GM12878 (cell line): ENCODE measurements around the gene HDAC8. TPM values are rescaled to one million over a fixed set of nuclear protein-coding genes. Genes with fewer than 3 reads are reported as not detected.
A peak's percentile ranks its signal among the peaks of the same experiment; 100 is the strongest.

Experiments used
- ATAC-seq: fragments of 200-7000 bp; cut with Tn5 transposase; 3 replicates; pipeline ENCODE4 v1.9.1; 2020; ENCODE audit warnings: mild to moderate bottlenecking, moderate library complexity
- BruUV-seq: library from RNA; stranded (reverse); fragments of 400-500 nt; replicated peaks from 2 replicates; lab custom pipeline; 2021; lab: Mats Ljungman, UMichigan
- CTCF ChIA-PET: fragments of 300-600 bp; sonication (Branson Sonifier 250); formaldehyde crosslinking; extraction: SDS; loops from one replicate; lab custom pipeline; 2021; ENCODE audit warnings: inconsistent platforms; lab: Yijun Ruan, JAX
- POLR2A ChIA-PET: fragments of 350-600 bp; formaldehyde crosslinking; extraction: SDS; loops from one replicate; lab custom pipeline; 2021; ENCODE audit warnings: inconsistent platforms; lab: Charles Lee
- RAD21 ChIA-PET: fragments of 300-600 bp; sonication (Branson Sonifier 250); formaldehyde crosslinking; loops from one replicate; lab custom pipeline; 2023; ENCODE audit warnings: antibody characterized with exemption; ENCODE audit not compliant: unreplicated experiment; lab: Charles Lee
- SMC1A ChIA-PET: fragments of 300-600 bp; sonication (Branson Sonifier 250); formaldehyde crosslinking; loops from one replicate; lab custom pipeline; 2023; ENCODE audit not compliant: unreplicated experiment, uncharacterized antibody; lab: Charles Lee
- DNase-seq: peaks from one replicate; pipeline ENCODE4 v3.0.0-alpha.2; 2011; ENCODE audit warnings: low read depth, low spot score
- FAIRE-seq: peaks from 3 replicates; lab custom pipeline; 2011; peaks lifted over from hg19 to GRCh38; lab: Jason Lieb, UNC
- H2AFZ ChIP-seq: 2 replicates; pipeline ENCODE4 v1.6.0; 2011; ENCODE audit warnings: low read depth, low read length, control low read depth; ENCODE audit not compliant: control insufficient read depth
- H3K27ac ChIP-seq: 2 replicates; pipeline ENCODE4 v1.5.1; 2011; ENCODE audit warnings: control low read depth; ENCODE audit not compliant: control insufficient read depth, insufficient read depth
- H3K27me3 ChIP-seq, 2 experiments: replicated peaks in 1 of 2; 2 replicates each; pipeline versions ENCODE4 v1.6.0 to v1.6.1; 2011; ENCODE audit warnings: low read length in 1 of 2; ENCODE audit not compliant: control insufficient read depth in 2 of 2, insufficient read depth in 2 of 2
- H3K36me3 ChIP-seq, 2 experiments: 2 replicates each; pipeline ENCODE4 v1.5.1; 2011; ENCODE audit warnings: low read length in 1 of 2; ENCODE audit not compliant: control insufficient read depth in 2 of 2, insufficient read depth in 2 of 2
- H3K4me1 ChIP-seq: 2 replicates; pipeline ENCODE4 v1.6.1; 2011; ENCODE audit warnings: mild to moderate bottlenecking, low read length, moderate library complexity, mixed read lengths; ENCODE audit not compliant: control insufficient read depth, insufficient read depth
- H3K4me2 ChIP-seq: 2 replicates; pipeline ENCODE4 v1.6.0; 2011; ENCODE audit warnings: control low read depth; ENCODE audit not compliant: control insufficient read depth, insufficient read depth
- H3K4me3 ChIP-seq: fragments of 200-600 bp; sonication (generic); 2 replicates; pipeline ENCODE4 v1.5.1; 2016
- H3K79me2 ChIP-seq: 2 replicates; pipeline ENCODE4 v1.6.0; 2011; ENCODE audit warnings: low read length; ENCODE audit not compliant: control insufficient read depth, insufficient read depth
- H3K9ac ChIP-seq: 2 replicates; pipeline ENCODE4 v1.8.0; 2011; ENCODE audit warnings: low read length, control low read depth, mixed read lengths; ENCODE audit not compliant: control insufficient read depth, insufficient read depth
- H3K9me3 ChIP-seq: replicated peaks from 3 replicates; pipeline ENCODE4 v1.5.1; 2011; ENCODE audit warnings: mild to moderate bottlenecking, low read length; ENCODE audit not compliant: control insufficient read depth, insufficient read depth
- H4K20me1 ChIP-seq: 2 replicates; pipeline ENCODE4 v1.6.0; 2011; ENCODE audit not compliant: control insufficient read depth, insufficient read depth
- BHLHE40 ChIP-seq, 2 experiments: fragments of 450-650 bp in 1 of 2; IDR thresholded peaks; 2 replicates each; pipeline ENCODE4 v1.6.1; 2011 to 2017; ENCODE audit warnings: low read depth in 2 of 2, borderline replicate concordance in 1 of 2, improper control_type of control experiment in 1 of 2, low read length in 1 of 2, mild to moderate bottlenecking in 1 of 2
- ESRRA ChIP-seq: IDR thresholded peaks from 2 replicates; pipeline ENCODE4 v1.6.1; 2012; ENCODE audit warnings: mild to moderate bottlenecking, low read length, improper control_type of control experiment
- GABPA ChIP-seq: IDR thresholded peaks from 2 replicates; pipeline ENCODE4 v1.6.1; 2014; ENCODE audit warnings: antibody characterized with exemption, low read depth, mild to moderate bottlenecking, inconsistent platforms
- HDGF ChIP-seq: fragments of 450-650 bp; IDR thresholded peaks from 2 replicates; pipeline ENCODE4 v1.6.1; 2016; ENCODE audit warnings: antibody characterized with exemption
- IKZF1 ChIP-seq: fragments of 450-650 bp; conservative IDR thresholded peaks from 2 replicates; pipeline ENCODE4 v1.6.1; 2017; ENCODE audit warnings: antibody characterized with exemption, mild to moderate bottlenecking
- NR2F1 ChIP-seq: fragments of 450-650 bp; conservative IDR thresholded peaks from 2 replicates; pipeline ENCODE4 v1.6.1; 2017; ENCODE audit warnings: mild to moderate bottlenecking
- POU2F2 ChIP-seq: IDR thresholded peaks from 3 replicates; pipeline ENCODE4 v1.6.1; 2011; ENCODE audit warnings: low read depth, mild to moderate bottlenecking, low read length, borderline replicate concordance
- RB1 ChIP-seq: fragments of 450-650 bp; formaldehyde crosslinking; IDR thresholded peaks from 2 replicates; pipeline ENCODE4 v1.6.1; 2017; ENCODE audit warnings: mild to moderate bottlenecking, borderline replicate concordance
- RELA ChIP-seq: fragments of 450-650 bp; IDR thresholded peaks from 2 replicates; pipeline ENCODE4 v1.8.0; 2014; ENCODE audit warnings: borderline replicate concordance; ENCODE audit not compliant: partially characterized antibody
- SIX5 ChIP-seq: IDR thresholded peaks from 2 replicates; pipeline ENCODE4 v1.6.1; 2011; ENCODE audit warnings: mild to moderate bottlenecking, low read depth, low read length, moderate library complexity; ENCODE audit not compliant: severe bottlenecking
- SMARCA5 ChIP-seq: fragments of 450-650 bp; IDR thresholded peaks from 2 replicates; pipeline ENCODE4 v1.6.1; 2017; ENCODE audit warnings: mild to moderate bottlenecking
- SREBF2 ChIP-seq: IDR thresholded peaks from 2 replicates; pipeline ENCODE4 v1.6.1; 2012; ENCODE audit warnings: mild to moderate bottlenecking, low read length
- ZNF384 ChIP-seq: IDR thresholded peaks from 2 replicates; pipeline ENCODE4 v1.6.1; 2012; ENCODE audit warnings: low read depth, mild to moderate bottlenecking, low read length, improper control_type of control experiment, borderline replicate concordance
- whole genome bisulfite sequencing: methylation state at CpG from one replicate; pipeline ENCODE4 v1.1.6; 2016; ENCODE audit warnings: low lambda C conversion rate; ENCODE audit not compliant: insufficient replicate concordance, insufficient coverage; ENCODE audit errors: missing lambda C conversion rate; 5-methylcytosine and 5-hydroxymethylcytosine counted together
- in situ Hi-C: fragments of 300-500 bp; cut with MboI; formaldehyde crosslinking; loops from 9 replicates; pipeline ENCODE4 v1.14.3; 2018; ENCODE audit warnings: mixed read lengths
- intact Hi-C: fragments of 100-400 bp; cut with micrococcal nuclease; formaldehyde crosslinking; loops from one replicate; pipeline ENCODE4 v1.14.2; 2022; ENCODE audit not compliant: unreplicated experiment
- polyA plus RNA-seq, 11 experiments: library from polyadenylated mRNA; depleted of rRNA in 4 of 11; unstranded in 6 of 11; stranded (reverse) in 5 of 11; fragments of >200 nt; fragmentation: Nextera tagmentation in 4 of 11; fragmentation: Illumina TruSeq in 1 of 11; extraction: Ambion mirVana in 4 of 11; extraction: Trizol in 1 of 11; gene quantifications; 1 replicate in 1 of 11; 2 replicates in 10 of 11; pipeline versions ENCODE4 v1.2.1 to v1.2.3, GENCODE V29; 2011 to 2016; ENCODE audit warnings: inconsistent platforms in 2 of 11, missing spikeins in 2 of 11, low read depth in 1 of 11
- total RNA-seq, 4 experiments: library from RNA; depleted of rRNA in 3 of 4; stranded (reverse); fragments of >200 nt in 3 of 4; fragmentation: Illumina TruSeq in 1 of 4; extraction: Trizol in 1 of 4; gene quantifications; 2 replicates each; pipeline versions ENCODE4 v1.2.1 to v1.2.3, GENCODE V29; 2013 to 2021
- TF ChIP-seq, protein P1 (sequence below): IDR thresholded peaks from 2 replicates; pipeline ENCODE4 v1.6.1; 2012; ENCODE audit warnings: low read depth, low read length, improper control_type of control experiment
- TF ChIP-seq, protein P2 (sequence below), 3 experiments: IDR thresholded peaks in 2 of 3; conservative IDR thresholded peaks in 1 of 3; 2 replicates each; pipeline ENCODE4 v1.5.1; 2011; ENCODE audit warnings: low read depth in 3 of 3, low read length in 3 of 3, mild to moderate bottlenecking in 3 of 3, control low read depth in 2 of 3, moderate library complexity in 2 of 3, inconsistent platforms in 1 of 3, mixed read lengths in 1 of 3; ENCODE audit not compliant: control insufficient read depth in 2 of 3, insufficient read depth in 1 of 3; ENCODE audit errors: extremely low read depth in 1 of 3
- TF ChIP-seq, protein P3 (sequence below): IDR thresholded peaks from 2 replicates; pipeline ENCODE4 v1.6.1; 2011; ENCODE audit warnings: mild to moderate bottlenecking, low read depth, low read length, moderate library complexity; ENCODE audit not compliant: insufficient replicate concordance

HDAC8 gene
- total and polyA plus RNA-seq, 10 of the 15 experiments (the other 5 are each of a cell fraction or from before 2014, with no cell fraction given) = 18.1 to 34.7 (median 29.1) TPM

DNA sequence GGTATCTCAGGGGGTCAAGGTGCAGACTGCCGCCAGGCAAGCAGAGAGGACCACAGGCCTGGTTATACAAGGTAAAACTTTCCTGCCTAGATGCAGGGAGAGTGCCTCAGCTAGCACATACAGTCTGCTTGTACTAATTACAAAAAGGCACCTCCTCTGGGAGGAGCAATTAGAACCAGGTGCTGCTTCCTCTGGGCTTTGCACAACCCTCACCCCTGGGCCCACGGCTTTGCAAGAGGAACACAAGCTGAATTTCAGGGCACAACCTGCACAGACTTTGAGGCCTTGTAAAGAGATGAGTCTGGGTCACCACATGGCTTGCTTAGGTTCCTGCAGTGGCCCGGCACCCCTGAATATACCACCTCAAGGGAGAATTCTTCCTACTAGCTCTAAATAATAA, 257.8 kb downstream of the HDAC8 start:
- FAIRE-seq = no peak
- CTCF ChIA-PET = no interaction called here
- Histone ChIP-seq H3K4me2 (no peak overlapping the region), H2AFZ (no peak overlapping the region), H3K9ac (no peak overlapping the region), H3K79me2 (no peaks in the 10 kb centered on the region)
- intact Hi-C loops = no loop called here
- TF ChIP-seq RELA = no peak
- no peak for TF ChIP-seq POU2F2
- TF ChIP-seq, protein P1, sequence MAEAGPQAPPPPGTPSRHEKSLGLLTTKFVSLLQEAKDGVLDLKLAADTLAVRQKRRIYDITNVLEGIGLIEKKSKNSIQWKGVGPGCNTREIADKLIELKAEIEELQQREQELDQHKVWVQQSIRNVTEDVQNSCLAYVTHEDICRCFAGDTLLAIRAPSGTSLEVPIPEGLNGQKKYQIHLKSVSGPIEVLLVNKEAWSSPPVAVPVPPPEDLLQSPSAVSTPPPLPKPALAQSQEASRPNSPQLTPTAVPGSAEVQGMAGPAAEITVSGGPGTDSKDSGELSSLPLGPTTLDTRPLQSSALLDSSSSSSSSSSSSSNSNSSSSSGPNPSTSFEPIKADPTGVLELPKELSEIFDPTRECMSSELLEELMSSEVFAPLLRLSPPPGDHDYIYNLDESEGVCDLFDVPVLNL = no peak
- TF ChIP-seq SREBF2 = no peak
- no peak for TF ChIP-seq GABPA
- no peak for TF ChIP-seq ESRRA
- TF ChIP-seq SMARCA5 = no peak
- TF ChIP-seq, protein P2, sequence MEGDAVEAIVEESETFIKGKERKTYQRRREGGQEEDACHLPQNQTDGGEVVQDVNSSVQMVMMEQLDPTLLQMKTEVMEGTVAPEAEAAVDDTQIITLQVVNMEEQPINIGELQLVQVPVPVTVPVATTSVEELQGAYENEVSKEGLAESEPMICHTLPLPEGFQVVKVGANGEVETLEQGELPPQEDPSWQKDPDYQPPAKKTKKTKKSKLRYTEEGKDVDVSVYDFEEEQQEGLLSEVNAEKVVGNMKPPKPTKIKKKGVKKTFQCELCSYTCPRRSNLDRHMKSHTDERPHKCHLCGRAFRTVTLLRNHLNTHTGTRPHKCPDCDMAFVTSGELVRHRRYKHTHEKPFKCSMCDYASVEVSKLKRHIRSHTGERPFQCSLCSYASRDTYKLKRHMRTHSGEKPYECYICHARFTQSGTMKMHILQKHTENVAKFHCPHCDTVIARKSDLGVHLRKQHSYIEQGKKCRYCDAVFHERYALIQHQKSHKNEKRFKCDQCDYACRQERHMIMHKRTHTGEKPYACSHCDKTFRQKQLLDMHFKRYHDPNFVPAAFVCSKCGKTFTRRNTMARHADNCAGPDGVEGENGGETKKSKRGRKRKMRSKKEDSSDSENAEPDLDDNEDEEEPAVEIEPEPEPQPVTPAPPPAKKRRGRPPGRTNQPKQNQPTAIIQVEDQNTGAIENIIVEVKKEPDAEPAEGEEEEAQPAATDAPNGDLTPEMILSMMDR (IDR thresholded peaks at IDR 0.05 in 2 of 3, conservative IDR thresholded peaks at IDR 0.05 in 1 of 3; ENCODE audit: control insufficient read depth in 2 of 3, extremely low read depth in 1 of 3, insufficient read depth in 1 of 3, low read depth in 3 of 3, low read length in 3 of 3) = no peak
- no peak for TF ChIP-seq BHLHE40 (IDR thresholded peaks at IDR 0.05; ENCODE audit: borderline replicate concordance in 1 of 2, low read depth in 2 of 2, low read length in 1 of 2)
- no peak for TF ChIP-seq SIX5
- no peak for TF ChIP-seq RB1
- no peak for TF ChIP-seq NR2F1
- no peak for TF ChIP-seq ZNF384
- TF ChIP-seq, protein P3, sequence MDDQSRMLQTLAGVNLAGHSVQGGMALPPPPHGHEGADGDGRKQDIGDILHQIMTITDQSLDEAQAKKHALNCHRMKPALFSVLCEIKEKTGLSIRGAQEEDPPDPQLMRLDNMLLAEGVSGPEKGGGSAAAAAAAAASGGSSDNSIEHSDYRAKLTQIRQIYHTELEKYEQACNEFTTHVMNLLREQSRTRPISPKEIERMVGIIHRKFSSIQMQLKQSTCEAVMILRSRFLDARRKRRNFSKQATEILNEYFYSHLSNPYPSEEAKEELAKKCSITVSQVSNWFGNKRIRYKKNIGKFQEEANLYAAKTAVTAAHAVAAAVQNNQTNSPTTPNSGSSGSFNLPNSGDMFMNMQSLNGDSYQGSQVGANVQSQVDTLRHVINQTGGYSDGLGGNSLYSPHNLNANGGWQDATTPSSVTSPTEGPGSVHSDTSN = no peak
- no peak for TF ChIP-seq HDGF
- no peak for TF ChIP-seq IKZF1
- TF ChIP-seq, all 136 proteins: peak for 0
- no TSS peak for BruUV-seq
- DNase-seq = no peak
- 55% methylated on average over 3 of the region's 3 CpGs for WGBS
- H3K4me3 ChIP-seq = no peak overlapping the region
- H3K4me1 ChIP-seq = no peaks in the 10 kb centered on the region
- no peak overlapping the region for H3K27ac ChIP-seq
- peaks cover 3% of the 10 kb centered on the region; the same call in 1 of the 2 replicates for H4K20me1 ChIP-seq
- ChIA-PET SMC1A (no interaction called here), POLR2A (no interaction called here), RAD21 (no interaction called here)
- ATAC-seq = peak; percentile 32; the same call in 1 of the 3 replicates
- no peaks in the 10 kb centered on the region for H3K9me3 ChIP-seq
- no peaks in the 10 kb centered on the region for H3K36me3 ChIP-seq
- in situ Hi-C loops = no loop called here
- H3K27me3 ChIP-seq = peaks cover 0 to 4% of the 10 kb centered on the region in 2 experiments; a peak in 2 of 4 replicates
